Endodermal cell (in vitro differentiated cells): Measurements from ENCODE around the gene SPACDR. TPM values are rescaled to one million over a fixed set of nuclear protein-coding genes. Genes with fewer than 3 reads are reported as not detected.

ENCODE experiments used
- DNase-seq: peaks from one replicate; pipeline ENCODE4 v3.0.0-alpha.2; 2017
- H3K27ac ChIP-seq: 2 replicates; pipeline ENCODE4 v1.5.1; 2013; ENCODE audit warnings: mild to moderate bottlenecking, low read depth, low read length, moderate library complexity
- H3K27me3 ChIP-seq: 2 replicates; pipeline ENCODE4 v1.6.1; 2013; ENCODE audit warnings: mild to moderate bottlenecking, low read length, moderate library complexity; ENCODE audit not compliant: insufficient read depth, control insufficient read depth, poor library complexity, severe bottlenecking
- H3K36me3 ChIP-seq: 2 replicates; pipeline ENCODE4 v1.7.0; 2013; ENCODE audit warnings: mild to moderate bottlenecking, low read length, moderate library complexity; ENCODE audit not compliant: control insufficient read depth, insufficient read depth
- H3K4me1 ChIP-seq: one replicate; pipeline ENCODE4 v1.7.0; 2013; ENCODE audit warnings: low read length; ENCODE audit not compliant: control insufficient read depth, insufficient read depth
- H3K4me3 ChIP-seq: 2 replicates; pipeline ENCODE4 v1.5.1; 2013; ENCODE audit warnings: mild to moderate bottlenecking, low read length, moderate library complexity
- H3K9ac ChIP-seq: 2 replicates; pipeline ENCODE4 v1.6.1; 2013; ENCODE audit warnings: mild to moderate bottlenecking, low read length, moderate library complexity; ENCODE audit not compliant: poor library complexity, severe bottlenecking; ENCODE audit errors: extremely low read depth
- H3K9me3 ChIP-seq: 2 replicates; pipeline ENCODE4 v1.6.1; 2013; ENCODE audit warnings: mild to moderate bottlenecking, low read length, moderate library complexity; ENCODE audit not compliant: control insufficient read depth
- H3K27ac Mint-ChIP-seq: 2 replicates; pipeline ENCODE4 v1.8.0; 2020; ENCODE audit warnings: mixed read lengths
- H3K27me3 Mint-ChIP-seq: 2 replicates; pipeline ENCODE4 v1.8.0; 2021; ENCODE audit warnings: mild to moderate bottlenecking, mixed read lengths; ENCODE audit not compliant: insufficient read depth
- H3K36me3 Mint-ChIP-seq: 2 replicates; pipeline ENCODE4 v1.8.0; 2020; ENCODE audit warnings: low read depth, mixed read lengths
- H3K4me1 Mint-ChIP-seq: 2 replicates; pipeline ENCODE4 v1.8.0; 2020; ENCODE audit warnings: mixed read lengths
- H3K4me3 Mint-ChIP-seq: 2 replicates; pipeline ENCODE4 v1.8.0; 2020; ENCODE audit warnings: mild to moderate bottlenecking, moderate library complexity, mixed read lengths
- H3K9me3 Mint-ChIP-seq: 2 replicates; pipeline ENCODE4 v1.8.0; 2020; ENCODE audit warnings: mild to moderate bottlenecking, mixed read lengths
- WGBS, 2 experiments: methylation state at CpG; one replicate each; pipeline versions ENCODE4 v1.1.5 to v1.1.7; 2013; ENCODE audit warnings: missing lambda C conversion rate in 2 of 2, mixed read lengths in 1 of 2; ENCODE audit not compliant: insufficient coverage in 1 of 2, insufficient read length in 1 of 2; 5-methylcytosine and 5-hydroxymethylcytosine counted together
- long read RNA-seq, 4 experiments: library from polyadenylated mRNA in 2 of 4; library from RNA in 1 of 4; library from capped mRNA in 1 of 4; stranded (forward) in 3 of 4; unstranded in 1 of 4; transcript quantifications; one replicate each; pipeline ENCODE4 v2.0.0, GENCODE V29; 2020 to 2021; ENCODE audit warnings: inconsistent platforms in 1 of 4
- polyA plus RNA-seq, 2 experiments: library from polyadenylated mRNA; stranded (reverse); fragments of 50-300 nt; gene quantifications; one replicate each; pipeline ENCODE4 v1.2.3, GENCODE V29; 2013
- total RNA-seq, 2 donors: library from RNA; stranded (reverse); fragmentation: NEBNext Ultra II Directional in 1 of 2; extraction: Animal tissue kit (Norgen Biotek cat#: 25700) in 1 of 2; gene quantifications; 2 replicates in 1 of 2; 3 replicates in 1 of 2; pipeline ENCODE4 v1.2.1, GENCODE V29; 2021
- TF ChIP-seq, protein P1 (sequence below): fragments of 200-600 bp; sonication (generic); conservative IDR thresholded peaks from 2 replicates; pipeline ENCODE4 v1.5.0; 2021; ENCODE audit warnings: antibody characterized with exemption, mild to moderate bottlenecking

Gene SPACDR, protein sequence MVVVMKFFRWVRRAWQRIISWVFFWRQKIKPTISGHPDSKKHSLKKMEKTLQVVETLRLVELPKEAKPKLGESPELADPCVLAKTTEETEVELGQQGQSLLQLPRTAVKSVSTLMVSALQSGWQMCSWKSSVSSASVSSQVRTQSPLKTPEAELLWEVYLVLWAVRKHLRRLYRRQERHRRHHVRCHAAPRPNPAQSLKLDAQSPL
- 1 to 10 TPM; 1.3 to 1.5 TPM for total RNA-seq
- polyA plus RNA-seq (2013, experiment 1 of 2), result 1.4 TPM
- 0.83 TPM for polyA plus RNA-seq (2013, experiment 2 of 2)
- long read RNA-seq, experiment 1, result 0 reads
- long read RNA-seq, experiment 2, partial matches to known transcripts, result 0 of 1 reads
- long read RNA-seq, experiment 2, other reads (novel, unspliced or antisense), result 1 of 1 reads
- long read RNA-seq, experiment 3, result 0 reads
- long read RNA-seq, experiment 4, result 0 reads

DNA sequence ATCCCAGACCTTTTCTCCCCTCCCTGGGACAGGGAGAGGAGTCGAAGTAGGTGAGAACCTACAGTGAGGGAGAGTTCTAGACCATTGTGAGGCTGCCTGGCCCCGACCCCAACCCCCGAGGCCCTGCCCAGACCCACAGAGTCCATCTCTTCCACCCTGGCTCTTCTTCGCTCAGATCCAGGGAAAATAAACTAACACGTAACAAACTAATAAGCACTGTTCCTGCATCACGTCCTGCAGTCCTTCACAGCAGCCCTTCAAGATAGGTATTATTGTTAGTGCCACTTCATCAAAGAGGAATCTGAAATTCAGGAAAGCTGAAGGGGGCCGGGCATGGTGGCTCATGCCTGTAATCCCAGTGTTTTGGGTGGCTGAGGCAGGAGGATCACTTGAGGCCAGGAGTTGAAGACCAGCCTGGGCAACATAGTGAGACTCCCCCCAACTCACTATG lies at the start of gene SPACDR:
Gene SPACDR (minus strand): TSS at position 51 of the 451 bp plus-strand sequence. CDS start 235 bp downstream, outside the sequence.
- no peak for DNase-seq
- H3K4me1 Mint-ChIP-seq, result no peaks in the 10 kb centered on the region
- no peak within 1 kb of the TSS for H3K9ac ChIP-seq
- TF ChIP-seq, protein P1, sequence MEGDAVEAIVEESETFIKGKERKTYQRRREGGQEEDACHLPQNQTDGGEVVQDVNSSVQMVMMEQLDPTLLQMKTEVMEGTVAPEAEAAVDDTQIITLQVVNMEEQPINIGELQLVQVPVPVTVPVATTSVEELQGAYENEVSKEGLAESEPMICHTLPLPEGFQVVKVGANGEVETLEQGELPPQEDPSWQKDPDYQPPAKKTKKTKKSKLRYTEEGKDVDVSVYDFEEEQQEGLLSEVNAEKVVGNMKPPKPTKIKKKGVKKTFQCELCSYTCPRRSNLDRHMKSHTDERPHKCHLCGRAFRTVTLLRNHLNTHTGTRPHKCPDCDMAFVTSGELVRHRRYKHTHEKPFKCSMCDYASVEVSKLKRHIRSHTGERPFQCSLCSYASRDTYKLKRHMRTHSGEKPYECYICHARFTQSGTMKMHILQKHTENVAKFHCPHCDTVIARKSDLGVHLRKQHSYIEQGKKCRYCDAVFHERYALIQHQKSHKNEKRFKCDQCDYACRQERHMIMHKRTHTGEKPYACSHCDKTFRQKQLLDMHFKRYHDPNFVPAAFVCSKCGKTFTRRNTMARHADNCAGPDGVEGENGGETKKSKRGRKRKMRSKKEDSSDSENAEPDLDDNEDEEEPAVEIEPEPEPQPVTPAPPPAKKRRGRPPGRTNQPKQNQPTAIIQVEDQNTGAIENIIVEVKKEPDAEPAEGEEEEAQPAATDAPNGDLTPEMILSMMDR, result no peak
- H3K36me3 Mint-ChIP-seq, result peaks cover 3% of the 10 kb centered on the region
- H3K27me3 ChIP-seq, result no peaks in the 10 kb centered on the region
- no peaks in the 10 kb centered on the region for H3K27me3 Mint-ChIP-seq
- H3K36me3 ChIP-seq, result peaks cover 5% of the 10 kb centered on the region
- H3K4me1 ChIP-seq, result no peaks in the 10 kb centered on the region
- H3K27ac Mint-ChIP-seq, result peak within 1 kb of the TSS; percentile 17
- H3K4me3 Mint-ChIP-seq, result no peak within 1 kb of the TSS
- no peak within 1 kb of the TSS for H3K4me3 ChIP-seq
- WGBS, 2 experiments, result 89% methylated on average over 5 to 6 of the region's 7 CpGs
- H3K9me3 ChIP-seq, result no peaks in the 10 kb centered on the region
- no peak within 1 kb of the TSS for H3K27ac ChIP-seq
- H3K9me3 Mint-ChIP-seq, result no peaks in the 10 kb centered on the region

- WGBS, 2 experiments, result 86 to 87% methylated on average over 7 to 9 of the region's 9 CpGs
- TF ChIP-seq, protein P1, result no peak
- no peak overlapping the region for H3K9ac ChIP-seq
- H3K36me3 ChIP-seq, result no peaks in the 10 kb centered on the region
- H3K36me3 Mint-ChIP-seq, result no peaks in the 10 kb centered on the region
- no peak overlapping the region for H3K27ac Mint-ChIP-seq
- no peak overlapping the region for H3K4me3 ChIP-seq
- H3K27ac ChIP-seq, result no peak overlapping the region
- H3K4me3 Mint-ChIP-seq, result no peak overlapping the region
- H3K27me3 Mint-ChIP-seq, result no peaks in the 10 kb centered on the region
- H3K9me3 ChIP-seq, result no peaks in the 10 kb centered on the region
- H3K4me1 Mint-ChIP-seq, result peaks cover 9% of the 10 kb centered on the region
- H3K9me3 Mint-ChIP-seq, result no peaks in the 10 kb centered on the region
- H3K27me3 ChIP-seq, result no peaks in the 10 kb centered on the region
- no peaks in the 10 kb centered on the region for H3K4me1 ChIP-seq
- DNase-seq, result no peak
Measured at GRCh38 chr7:100513212-100513810, 49.3 kb upstream of the SPACDR start.

DNA sequence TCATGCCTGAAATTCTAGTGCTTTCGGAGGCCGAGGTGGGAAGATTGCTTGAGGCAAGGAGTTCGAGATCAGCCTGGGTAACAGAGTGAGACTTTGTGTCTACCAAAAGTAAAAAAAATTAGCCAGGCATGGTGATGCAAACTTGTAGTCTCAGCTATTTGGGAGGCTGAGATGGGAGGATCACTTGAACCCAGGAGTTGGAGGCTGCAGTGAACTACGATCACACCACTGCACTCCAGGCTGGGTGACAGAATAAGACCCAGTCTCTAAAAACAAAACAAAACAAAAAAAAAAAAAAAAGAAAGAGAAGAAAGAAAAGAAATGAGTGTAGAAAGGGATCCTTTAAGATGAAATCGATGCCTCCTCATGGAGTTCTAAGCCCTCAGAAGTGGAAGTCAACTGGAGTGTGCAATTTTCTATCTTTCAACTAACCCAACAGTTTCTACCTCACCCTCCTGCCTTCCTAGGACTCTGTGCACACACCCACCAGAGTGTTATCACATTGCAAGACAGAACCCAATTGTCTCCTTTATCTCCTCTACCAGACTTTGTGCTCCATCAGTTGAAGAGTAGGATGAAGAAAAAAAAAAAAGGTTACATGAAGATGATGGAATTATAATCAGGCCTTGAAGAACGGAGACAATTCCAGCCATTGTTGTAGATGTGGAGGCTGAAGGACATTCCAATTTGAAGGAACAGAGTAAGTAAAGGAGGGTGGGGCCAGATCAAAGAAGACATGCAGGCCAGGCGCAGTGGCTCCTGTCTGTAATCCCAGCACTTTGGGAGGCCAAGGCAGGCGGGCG lies 46.6 kb upstream of the SPACDR start:
- no peaks in the 10 kb centered on the region for H3K4me1 ChIP-seq
- no peaks in the 10 kb centered on the region for H3K36me3 ChIP-seq
- WGBS, 2 experiments, result 92 to 96% methylated on average over 7 to 9 of the region's 9 CpGs
- Mint-ChIP-seq H3K36me3 (no peaks in the 10 kb centered on the region), H3K4me1 (peaks cover 6% of the 10 kb centered on the region), H3K27me3 (no peaks in the 10 kb centered on the region), H3K9me3 (no peaks in the 10 kb centered on the region), H3K27ac (no peak overlapping the region), H3K4me3 (no peak overlapping the region)
- H3K27ac ChIP-seq, result no peak overlapping the region
- DNase-seq, result no peak
- H3K9me3 ChIP-seq, result no peaks in the 10 kb centered on the region
- TF ChIP-seq, protein P1, result no peak
- no peak overlapping the region for H3K4me3 ChIP-seq
- no peaks in the 10 kb centered on the region for H3K27me3 ChIP-seq
- H3K9ac ChIP-seq, result no peak overlapping the region
